ENCODE results near the gene PCGF2.
"Not testable (repeated sequence)": the region's sequence is repeated elsewhere in the genome, so short reads cannot be mapped to it uniquely, and the experiment has no call there.

PCGF2 gene

DNA sequence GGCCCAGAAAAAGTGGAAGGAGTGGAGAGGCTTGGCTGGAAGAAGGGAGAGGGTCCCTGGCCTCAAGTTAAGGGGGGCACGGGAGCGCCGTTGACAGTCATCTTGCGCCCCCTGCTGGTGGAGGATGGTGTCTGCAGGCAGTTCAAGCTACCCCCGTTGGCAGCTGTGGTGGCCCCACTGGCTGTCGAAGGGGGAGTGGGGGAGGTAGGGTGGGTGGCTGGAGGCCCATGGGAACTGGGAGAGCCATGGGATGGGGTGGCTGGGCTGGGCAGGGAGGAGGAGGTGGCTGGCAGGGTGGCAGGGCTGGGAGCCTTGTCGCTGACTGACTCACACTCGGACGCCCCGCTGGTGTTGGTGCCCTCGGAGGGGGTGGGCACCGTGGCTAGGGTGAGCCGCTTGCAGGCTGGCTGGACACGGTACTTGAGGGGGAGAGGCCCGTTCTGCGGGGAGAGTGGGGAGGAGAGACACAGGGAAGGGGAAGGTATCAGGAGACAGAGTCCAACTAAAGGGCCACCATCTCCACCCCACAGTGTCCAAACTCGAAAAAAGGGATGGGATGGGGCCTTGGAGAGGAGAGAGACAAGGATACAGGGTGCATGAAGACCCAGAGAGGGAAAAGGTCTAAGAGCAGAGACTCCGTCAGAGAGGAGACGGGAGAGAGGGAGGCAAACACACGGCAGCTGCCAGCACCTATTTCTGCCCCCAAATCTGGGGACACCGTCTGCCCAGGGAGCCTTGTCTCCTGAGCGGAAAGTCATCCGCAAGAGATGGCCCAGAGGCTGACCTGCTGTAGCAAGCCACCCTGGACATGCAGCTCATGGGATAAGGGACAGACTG lies 12.8 kb downstream of the PCGF2 start:
- no peak for DNase-seq (ENCODE audit: low read depth)

DNA sequence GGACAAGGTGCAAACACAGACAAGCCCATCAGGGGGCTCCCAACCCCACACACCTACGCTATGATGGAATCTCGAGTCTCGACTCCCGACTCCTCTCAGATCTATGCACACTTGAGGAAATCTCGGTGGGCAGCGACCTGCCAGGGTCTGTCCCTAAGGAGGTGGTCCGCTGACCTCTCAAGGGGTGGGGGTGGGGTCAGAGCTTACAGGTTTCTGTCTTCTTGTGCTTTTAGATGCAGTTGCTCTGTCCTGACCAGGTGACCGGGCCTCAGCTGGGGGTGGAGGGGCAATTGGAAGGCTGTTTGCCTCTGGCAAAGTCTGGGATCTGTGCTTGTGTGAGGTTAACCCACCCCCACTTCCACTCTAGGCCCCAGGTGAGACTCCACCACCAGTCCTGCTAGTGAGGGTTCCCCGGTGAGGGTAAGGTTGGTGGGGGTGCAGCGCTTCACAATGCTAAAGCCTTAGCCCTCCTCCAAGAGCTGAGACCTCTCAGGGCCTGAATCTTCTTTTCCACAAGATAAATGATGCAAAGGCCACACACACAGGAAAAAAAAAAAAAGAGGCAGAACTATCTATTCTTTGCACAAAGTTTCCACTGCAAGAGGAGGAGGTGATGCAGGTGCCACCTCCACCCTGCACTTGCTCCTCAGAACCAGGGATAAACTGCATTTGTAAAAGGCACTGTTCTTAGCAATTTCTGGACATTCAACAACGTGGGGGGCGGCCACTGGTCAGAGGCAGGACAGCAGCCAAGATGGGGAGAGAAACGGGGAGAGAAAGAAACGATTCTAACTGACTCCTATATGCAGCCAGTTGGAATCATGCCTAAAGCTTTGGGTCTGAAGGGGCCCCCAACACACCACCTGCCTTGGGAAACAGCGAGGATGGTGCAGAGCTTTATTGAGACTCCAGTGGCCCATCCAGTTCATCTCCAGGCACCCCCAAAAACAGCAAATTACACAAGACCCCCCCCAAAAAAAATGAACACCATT lies 13.9 kb downstream of the PCGF2 start:
- DNase-seq (ENCODE audit: low read depth) = no peak

DNA sequence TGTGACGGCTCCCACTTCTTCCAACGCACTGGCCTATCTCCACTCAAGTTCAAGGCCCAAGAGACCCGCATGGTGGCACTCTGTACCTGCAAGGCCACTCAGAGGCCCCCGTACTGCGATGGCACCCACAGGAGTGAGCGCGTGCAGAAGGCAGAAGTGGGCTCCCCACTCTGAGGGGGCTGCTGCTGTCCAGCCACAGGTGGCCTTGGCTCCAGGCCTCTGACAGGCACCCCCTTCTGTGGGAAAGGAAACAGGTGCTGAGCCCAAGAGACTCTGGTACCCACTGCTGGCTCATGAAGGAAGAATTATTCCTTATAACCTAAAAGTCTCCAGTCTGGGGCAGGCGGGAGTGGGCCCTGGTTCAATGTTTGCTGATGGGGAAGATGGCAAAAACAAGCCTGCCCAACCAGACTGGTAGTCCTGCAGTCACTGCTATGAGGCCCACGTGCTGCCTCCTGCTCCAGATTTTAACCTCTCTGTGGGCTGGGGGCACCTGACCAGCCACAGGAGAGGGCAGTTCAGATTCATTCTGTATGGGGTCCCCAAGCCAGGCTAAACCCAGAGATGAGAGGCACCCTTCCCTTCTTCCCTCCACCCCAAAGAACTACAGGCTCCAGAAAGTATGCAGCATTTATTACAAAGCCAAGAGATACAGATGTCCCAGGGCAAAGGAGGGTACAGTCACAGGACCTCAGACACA lies 14.7 kb downstream of the PCGF2 start:
- DNase-seq (ENCODE audit: low read depth) = no peak

DNA sequence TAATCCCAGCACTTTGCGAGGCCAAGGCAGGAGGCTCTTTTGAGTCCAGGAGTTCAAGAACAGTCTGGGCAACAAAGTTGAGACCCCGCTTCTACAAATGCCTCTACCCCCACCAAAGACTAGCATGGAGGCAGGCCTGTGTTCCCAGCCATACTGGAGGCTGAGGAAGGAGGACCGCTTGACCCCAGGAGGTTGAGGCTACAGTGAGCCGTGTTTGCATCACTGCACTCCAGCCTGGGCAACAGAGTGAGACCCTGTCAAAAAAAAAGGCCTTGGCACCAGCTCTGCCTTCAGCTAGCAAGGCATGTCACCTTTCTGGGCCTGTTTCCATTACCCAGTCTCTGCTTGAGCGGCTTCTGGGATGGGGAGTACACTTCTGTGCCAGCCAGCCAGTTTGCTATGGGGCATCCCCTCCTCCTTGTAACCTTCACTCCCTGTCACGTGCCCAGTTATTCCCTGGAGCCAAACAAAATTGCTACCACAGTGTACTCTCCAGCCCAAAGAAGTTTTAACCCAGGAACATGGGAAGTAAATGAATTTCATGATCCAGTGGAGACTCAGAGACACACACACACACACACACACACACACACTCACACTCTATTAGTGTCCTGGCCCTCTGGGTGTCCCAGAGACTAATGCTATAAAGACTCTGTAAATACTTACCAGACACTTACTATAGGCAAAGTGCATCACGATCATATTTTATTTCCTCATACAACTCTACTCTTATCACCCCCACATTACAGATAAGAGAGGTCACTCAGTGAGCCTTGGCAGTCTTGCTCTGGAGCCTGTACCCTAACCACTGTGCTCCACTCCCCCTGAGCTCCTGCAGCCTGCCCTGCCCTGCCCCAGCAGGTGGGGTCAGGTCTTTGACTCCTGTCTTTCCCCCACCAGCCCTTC lies 15.5 kb downstream of the PCGF2 start:
- DNase-seq (ENCODE audit: low read depth) = no peak

DNA sequence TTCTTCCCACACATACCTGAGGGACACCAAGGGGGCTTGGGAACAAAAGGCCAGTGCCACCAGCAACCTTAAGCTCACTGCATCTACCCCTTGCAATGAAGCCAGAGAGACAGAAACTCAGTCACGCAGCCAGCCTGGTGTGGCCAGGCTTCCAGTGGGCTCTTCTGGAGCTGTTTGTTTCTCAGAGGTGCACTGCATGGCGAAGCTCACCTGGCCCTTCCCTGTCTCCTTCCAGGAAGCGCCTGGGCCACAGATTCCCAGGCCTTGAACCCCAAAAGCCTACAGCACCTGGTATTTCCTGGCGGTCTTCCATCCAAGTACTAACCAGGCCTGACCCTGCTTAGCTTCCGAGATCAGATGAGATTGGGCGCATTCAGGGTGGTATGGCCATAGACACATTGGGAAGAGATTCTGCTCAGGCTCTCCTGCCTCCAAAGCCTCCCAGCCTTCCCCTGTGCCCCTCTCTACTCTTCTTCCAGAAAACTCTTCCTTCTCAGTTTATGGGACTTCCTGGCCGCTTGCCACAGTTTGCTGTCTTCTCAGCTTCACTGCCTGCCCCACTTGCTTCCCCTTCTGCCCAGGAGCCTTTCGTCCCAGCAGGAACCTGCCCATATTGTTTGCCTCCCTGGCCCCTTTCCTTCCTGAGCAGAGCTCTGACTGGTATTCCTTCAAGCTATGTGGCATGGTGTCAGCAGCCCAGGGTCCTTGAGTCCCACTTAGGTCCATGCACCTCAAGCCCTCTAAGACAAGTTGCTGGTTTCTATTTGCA lies 16.4 kb downstream of the PCGF2 start:
- no peak for DNase-seq (ENCODE audit: low read depth)

DNA sequence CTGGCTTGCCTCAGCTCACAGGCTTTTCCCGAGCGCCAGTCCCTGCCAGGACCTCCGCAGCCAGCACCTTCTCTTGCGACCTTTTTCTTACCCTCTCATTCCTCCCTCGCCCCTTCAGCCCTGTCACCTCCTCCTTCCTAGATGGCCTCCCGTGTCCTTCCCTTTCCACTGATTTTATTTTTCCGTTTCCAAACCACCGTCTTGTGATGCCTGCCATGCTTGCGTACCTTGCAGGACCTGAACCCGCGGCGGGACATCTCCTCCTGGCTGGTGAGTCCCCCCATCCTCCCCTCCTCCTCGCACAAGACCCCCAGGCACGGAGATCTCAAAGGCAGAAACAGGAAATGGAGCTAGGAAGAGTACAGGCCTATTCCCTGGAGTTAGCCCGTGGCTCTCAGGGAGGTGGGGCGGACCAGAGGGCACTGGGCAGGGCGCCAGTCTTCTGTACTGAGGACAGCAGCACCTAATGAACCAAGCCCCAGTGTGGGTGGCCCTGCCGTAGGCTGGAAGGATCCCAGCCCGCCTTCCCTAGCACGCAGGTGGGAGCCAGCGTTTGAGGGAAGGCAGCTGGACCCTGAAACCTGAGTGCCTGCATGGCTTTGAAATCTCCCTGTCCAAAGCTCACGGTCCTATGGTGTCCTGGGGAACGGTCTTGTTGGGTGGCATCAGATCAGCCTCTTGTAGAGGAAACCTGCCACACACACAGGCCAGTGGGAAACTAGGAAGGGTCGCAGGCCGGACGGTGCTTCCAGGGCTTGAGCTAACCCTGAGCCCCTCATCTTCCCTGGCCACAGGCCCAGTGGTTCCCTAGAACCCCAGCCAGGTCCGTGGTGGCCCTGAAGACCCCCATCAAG lies 17.4 kb downstream of the PCGF2 start:
- DNase-seq (ENCODE audit: low read depth) = peak; percentile 58

DNA sequence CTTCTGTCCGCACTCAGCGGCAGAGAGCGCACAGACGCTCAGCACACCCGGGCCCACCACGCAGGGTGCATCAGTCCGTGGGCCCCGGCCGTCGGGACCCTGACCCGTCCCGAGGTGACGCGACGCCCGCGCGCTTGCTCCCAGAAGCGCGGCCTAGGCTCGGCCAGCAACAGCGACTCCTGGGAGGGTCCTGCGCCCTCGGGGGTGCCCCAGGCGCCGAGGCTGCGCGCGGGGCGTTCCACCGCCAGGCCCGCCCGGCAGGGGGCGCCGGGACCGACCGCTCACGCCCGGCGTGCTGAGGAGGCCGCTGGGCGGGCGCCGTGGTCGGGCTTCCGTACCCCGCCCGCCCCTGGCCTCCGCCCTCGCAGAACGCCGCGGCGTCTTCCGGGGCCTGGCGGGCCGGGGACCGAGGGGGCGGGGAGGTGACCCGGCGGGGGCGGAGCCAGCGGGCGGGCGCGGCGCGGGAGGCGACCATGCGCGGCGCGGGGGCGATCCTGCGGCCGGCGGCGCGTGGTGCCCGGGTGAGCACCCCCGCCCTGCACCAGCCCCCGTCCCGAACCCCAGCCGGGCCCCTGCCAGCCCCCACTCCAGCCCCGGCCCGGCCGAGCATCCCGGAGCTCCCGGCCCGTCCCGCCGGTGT lies 18.1 kb downstream of the PCGF2 start, which contains the start of gene CISD3:
TSS of gene CISD3 (plus strand) at position 456 of the 640 bp plus-strand sequence. CDS start at position 474, 18 bp downstream.
- DNase-seq (ENCODE audit: low read depth) = peak; percentile 68

DNA sequence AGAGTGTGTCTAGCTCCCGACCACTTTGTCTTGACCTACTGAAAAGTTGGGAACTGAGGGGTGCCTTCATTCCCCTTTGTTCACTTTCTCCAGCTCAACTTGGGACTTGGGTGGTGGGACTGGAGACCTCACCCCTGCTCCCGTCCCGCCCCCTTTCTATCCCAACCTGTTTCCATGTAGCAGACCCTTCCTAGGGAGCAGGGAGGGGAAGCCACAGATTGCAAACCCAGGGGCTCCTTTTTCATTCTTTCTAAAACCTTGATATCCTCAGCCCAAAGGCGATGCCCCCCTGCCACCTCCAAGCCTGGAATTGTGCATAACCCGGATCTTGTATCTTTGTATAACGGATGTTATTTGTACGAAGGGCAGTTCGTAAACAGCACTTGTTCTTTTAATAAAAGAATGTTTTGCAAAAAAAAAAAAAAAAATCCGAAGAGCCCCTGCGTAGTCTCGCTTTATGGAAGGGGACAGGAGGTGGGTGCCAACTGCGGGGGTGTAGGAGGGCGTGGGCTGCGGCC lies 18.7 kb downstream of the PCGF2 start:
- DNase-seq (ENCODE audit: low read depth) = no peak

DNA sequence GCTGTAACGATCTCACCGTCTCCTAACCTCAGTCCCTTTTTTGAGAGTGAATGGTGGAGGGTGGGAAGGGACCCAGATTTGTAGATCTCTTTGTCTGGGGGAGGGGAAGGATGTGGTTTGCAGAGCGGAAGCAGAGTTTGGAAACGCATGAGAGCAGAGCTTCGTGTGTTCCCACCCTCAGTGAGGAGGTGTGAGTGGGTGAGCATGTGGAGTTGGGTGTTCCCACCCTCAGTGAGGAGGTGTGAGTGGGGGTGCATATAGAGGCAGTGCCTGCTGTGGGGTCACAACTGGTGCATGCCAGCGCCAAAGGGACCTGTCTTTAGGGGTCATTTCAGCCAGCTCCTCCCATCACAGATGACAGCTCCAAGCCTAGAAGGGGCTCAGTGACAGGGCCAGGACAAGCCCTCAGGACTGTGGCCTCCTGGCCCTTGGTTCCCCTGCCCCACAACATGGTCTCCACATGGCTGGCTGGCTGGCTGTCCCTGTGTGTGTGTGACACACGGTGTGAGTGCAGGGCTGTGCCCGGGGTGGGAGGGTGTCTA lies 19.8 kb downstream of the PCGF2 start:
- no peak for DNase-seq (ENCODE audit: low read depth)

DNA sequence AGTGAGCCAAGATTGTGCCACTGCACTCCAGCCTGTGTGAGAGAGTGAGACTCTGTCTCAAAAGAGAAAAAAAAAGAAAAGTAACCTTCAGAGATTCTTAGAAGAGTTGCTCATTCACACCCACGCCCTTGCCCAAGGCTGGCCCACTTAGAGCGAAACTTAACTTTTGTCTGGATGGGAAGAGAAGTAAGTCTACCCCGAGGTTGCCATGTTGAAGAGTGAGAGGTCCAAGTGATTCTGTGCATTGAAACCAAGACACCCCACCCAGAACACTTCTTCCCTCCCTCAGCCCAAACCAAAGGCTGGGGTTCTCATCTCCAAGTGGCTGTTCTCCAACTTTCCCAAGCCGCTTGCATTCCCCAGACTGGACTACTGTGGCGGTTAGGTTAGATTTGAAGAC lies 20.4 kb downstream of the PCGF2 start:
- DNase-seq (ENCODE audit: low read depth) = no peak

DNA sequence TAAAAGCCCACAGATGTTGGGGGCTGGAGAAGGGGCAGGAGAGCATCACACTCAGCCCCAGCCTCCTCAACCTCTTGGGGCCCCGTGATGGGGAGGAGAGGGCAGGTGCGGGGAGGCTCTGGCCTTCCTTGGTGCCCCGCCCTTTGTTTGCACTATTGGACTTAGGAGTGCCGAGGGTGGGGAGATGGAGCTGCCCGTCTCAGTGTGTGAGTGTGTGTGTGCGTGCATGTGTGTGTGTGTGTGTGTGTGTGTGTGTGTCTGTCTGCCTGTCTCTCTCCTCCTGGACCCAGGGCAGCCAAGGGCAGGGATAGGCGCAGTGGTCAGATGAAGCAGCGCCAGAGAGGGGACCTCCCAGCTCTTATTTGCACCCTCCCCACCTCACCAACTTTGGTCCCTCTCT lies 22.0 kb downstream of the PCGF2 start:
- DNase-seq (ENCODE audit: low read depth) = not testable (repeated sequence)

DNA sequence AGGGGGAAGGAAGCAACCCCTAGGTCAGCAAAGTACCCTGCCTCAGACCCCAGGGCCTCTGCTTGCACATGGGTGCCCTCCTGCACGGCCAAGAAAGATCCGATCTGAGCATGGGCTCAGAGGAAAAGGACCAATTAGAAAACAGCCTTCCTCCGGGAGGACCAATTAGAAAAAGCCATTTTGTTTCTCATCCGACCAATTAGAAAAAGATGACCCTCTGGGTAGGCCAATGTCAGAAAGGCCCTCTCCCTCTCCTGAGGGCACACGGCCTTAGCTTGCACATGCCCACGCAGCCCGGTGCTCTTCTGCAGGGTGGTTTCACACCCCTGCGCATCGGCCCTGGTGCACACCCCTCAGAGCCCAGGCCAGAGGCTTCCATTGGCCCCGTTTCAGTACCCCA lies 23.1 kb downstream of the PCGF2 start:
- DNase-seq (ENCODE audit: low read depth) = no peak

DNA sequence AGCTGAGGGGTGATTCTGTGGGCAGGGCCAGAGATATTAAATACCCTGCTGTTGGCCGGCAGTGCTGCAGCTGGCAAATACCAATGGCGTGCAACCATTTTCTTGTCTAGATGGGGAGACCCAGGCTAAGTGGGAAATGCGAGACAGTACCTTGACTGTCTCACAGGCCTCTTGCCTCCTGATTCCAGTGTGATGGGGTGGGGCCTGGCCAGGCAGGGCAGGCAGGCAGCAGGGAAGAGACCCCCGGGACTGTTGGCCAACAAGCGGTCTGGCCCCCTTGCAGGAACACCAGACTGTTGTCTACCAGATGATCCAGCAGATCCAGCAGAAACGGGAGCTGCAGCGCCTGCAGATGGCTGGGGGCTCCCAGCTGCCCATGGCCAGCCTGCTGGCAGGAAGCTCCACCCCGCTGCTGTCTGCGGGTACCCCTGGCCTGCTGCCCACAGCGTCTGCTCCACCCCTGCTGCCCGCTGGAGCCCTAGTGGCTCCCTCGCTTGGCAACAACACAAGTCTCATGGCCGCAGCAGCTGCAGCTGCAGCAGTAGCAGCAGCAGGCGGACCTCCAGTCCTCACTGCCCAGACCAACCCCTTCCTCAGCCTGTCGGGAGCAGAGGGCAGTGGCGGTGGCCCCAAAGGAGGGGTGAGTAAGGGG lies 23.7 kb downstream of the PCGF2 start:
- DNase-seq (ENCODE audit: low read depth) = no peak

DNA sequence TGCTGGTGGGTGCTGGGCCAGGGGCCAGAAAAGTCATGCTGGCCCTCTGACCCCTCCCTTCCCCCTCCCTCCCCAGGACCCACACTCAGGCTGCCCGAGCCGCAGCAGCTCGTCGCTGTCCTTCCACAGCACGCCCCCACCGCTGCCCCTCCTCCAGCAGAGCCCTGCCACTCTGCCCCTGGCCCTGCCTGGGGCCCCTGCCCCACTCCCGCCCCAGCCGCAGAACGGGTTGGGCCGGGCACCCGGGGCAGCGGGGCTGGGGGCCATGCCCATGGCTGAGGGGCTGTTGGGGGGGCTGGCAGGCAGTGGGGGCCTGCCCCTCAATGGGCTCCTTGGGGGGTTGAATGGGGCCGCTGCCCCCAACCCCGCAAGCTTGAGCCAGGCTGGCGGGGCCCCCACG lies 26.3 kb downstream of the PCGF2 start:
- no peak for DNase-seq (ENCODE audit: low read depth)

DNA sequence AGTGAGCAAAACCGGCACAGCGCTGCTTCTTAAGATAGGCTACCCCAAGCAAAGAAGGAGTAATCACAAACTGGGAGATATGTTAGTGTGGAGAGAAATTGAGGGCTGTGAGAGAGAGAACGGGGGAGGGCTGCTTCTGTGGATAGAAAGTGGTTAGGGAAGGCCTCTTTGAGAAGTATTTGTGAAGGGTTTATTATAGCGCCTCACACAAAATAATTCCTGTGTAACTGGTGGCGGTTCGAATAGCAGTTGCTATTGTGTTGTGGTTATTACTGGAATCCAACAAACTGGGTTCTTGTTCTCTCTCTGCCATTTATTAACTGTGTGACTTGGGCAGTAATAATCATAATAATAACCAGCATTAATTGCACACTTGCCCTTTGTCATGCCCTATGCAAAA lies 27.2 kb downstream of the PCGF2 start:
- DNase-seq (ENCODE audit: low read depth) = no peak

DNA sequence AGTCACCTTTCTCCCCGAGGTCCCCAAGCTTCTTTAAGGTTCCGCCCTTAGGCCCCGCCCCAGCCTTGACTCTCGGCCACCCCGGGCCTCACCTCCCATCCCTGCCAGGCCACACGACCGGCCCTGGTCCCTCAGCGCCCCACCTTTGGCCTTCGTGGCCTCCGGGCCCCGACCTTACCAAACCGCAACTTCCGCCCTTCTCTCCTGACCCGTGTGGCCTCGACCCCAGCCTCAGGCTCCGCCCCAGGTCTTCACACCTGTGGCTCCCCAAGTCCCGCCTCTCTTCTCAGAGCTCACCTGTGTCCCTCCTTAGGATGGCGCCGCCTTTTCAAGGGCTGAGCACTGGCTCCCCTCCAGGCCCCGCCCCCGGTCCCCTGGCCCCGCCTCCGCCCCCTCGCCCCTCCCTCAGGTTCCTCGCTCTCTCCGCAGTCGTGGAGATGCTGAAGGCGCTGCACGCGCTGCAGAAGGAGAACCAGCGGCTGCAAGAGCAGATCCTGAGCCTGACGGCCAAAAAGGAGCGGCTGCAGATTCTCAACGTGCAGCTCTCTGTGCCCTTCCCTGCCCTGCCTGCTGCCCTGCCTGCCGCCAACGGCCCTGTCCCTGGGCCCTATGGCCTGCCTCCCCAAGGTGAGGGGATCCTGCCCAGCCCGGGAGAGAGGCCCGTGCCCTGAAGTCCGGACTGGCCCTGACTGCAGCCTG lies 28.0 kb downstream of the PCGF2 start:
- no peak for DNase-seq (ENCODE audit: low read depth)

DNA sequence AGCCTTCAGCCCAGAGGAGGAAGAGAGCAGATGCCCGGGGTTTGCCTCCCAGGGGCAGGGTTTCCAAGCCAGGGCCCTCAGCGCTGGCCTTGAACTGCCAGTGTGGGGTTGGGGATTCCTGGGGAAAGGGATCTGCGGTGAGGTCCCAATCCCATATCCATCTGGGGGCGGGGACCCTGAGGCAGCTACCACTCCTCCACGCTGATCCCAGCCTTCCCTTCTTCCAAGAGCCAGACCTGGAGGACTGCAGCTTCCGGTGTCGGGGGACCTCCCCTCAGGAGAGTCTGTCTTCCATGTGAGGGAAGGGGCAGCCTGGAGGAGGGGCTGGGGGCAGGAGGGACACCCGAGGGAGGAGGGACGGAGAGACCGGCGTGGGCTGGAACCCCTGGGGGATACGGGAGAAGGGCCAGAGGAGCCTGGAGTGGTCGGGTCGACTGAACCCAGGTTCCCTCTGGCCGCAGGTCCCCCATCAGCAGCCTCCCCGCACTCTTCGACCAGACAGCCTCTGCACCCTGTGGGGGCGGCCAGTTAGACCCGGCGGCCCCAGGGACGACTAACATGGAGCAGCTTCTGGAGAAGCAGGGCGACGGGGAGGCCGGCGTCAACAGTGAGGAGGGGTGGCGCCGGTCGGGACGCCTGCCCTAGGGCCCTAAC lies 28.7 kb downstream of the PCGF2 start:
- no peak for DNase-seq (ENCODE audit: low read depth)

Measured in amniotic epithelial cell (primary cell).